H1 (cell line): Measurements from ENCODE around the gene ARHGAP24. TPM values are rescaled to one million over a fixed set of nuclear protein-coding genes. Genes with fewer than 3 reads are reported as not detected.

Experiments
- CHD7 ChIP-seq: fragments of 300-600 bp; sonication (generic); IDR thresholded peaks from 2 replicates; pipeline ENCODE4 v1.7.1; 2012; ENCODE audit warnings: low read length, moderate library complexity, mild to moderate bottlenecking, inconsistent platforms; ENCODE audit not compliant: insufficient replicate concordance
- MAFK ChIP-seq: IDR thresholded peaks from 2 replicates; pipeline ENCODE4 v1.6.1; 2012; ENCODE audit warnings: low read depth, mild to moderate bottlenecking, improper control_type of control experiment, low read length
- polyA plus RNA-seq, 7 experiments: library from polyadenylated mRNA; depleted of rRNA in 3 of 7; stranded (reverse) in 5 of 7; unstranded in 2 of 7; fragments of >200 nt in 5 of 7; fragments of 200-250 nt in 2 of 7; gene quantifications; 1 replicate in 5 of 7; 2 replicates in 1 of 7; 4 replicates in 1 of 7; pipeline versions ENCODE4 v1.2.1 to v1.2.3, GENCODE V29; 2011 to 2013; ENCODE audit warnings: missing spikeins in 2 of 7, mixed read lengths in 2 of 7
- total RNA-seq: library from RNA; stranded (reverse); fragmentation: NEBNext Ultra II Directional; extraction: Animal tissue kit (Norgen Biotek cat#: 25700); gene quantifications from 2 replicates; pipeline ENCODE4 v1.2.1, GENCODE V29; 2021

ARHGAP24 gene
- total and polyA plus RNA-seq, 2 of the 8 experiments (the other 6 are each of a cell fraction or from before 2014, with no cell fraction given), result 0.08 to 0.50 TPM

- TF ChIP-seq CHD7 (no peak), MAFK (no peak)
Observed at GRCh38 chr4:85498068-85498733, 23.3 kb downstream of the ARHGAP24 start (continued).
